ENCODE data around the gene TIMM22.
A peak's percentile ranks its signal among the peaks of the same experiment; 100 is the strongest.

The TIMM22 gene

DNA sequence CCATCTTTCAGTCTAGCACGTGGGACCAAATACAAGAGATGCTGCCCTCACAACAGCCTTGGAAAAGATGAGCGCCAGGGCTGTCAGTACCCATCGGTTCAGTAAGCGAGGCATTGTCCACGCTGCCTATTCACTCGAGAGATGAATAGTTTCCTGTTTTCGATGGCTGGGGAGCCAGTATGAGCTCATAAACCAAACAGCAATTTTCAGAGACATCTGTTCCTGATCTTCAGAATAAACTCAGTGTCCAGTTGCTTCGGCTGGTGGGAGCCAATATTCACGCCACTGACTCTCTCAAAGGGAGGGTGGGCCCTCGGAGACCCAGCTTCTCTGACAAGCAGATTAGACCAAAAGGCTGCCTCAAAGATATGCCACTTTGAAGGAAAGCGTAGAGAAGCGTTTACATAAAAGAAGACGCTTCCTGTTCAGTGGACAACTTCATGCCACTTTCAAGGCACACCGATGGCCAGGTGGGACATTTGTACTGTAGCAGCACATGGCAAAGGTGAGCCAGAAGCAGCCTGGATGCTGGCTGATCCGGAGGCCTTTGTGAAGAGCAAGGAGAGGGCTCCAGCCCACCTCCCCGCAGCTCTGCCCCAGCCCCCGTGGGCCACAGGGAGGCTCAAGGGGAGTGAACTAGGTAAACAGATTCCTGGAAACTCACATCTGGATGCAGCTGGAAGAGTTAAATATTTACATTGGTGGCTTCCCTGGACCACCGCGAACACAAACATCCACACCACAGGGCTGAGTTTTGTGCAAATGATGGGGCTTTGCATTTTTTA, 6.0 kb downstream of the TIMM22 start:
- DNase-seq: peak; percentile 71

DNA sequence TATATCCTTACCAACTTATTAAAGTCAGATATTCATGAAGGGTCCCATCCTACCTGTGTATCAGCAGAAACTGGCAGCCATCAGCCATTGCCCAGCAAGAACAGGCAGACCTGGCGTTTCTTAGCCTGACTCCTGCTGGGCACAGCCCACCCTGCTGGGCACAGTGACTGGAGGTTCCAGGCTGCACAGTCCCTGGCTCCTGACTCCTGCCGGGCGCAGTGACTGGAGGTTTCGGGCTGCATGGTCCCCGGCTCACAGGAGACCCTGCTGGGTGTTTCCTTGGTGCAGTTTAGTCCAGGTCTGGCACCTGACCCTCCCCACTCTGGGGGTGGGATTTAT, 6.7 kb downstream of the TIMM22 start:
- no peak for DNase-seq

DNA sequence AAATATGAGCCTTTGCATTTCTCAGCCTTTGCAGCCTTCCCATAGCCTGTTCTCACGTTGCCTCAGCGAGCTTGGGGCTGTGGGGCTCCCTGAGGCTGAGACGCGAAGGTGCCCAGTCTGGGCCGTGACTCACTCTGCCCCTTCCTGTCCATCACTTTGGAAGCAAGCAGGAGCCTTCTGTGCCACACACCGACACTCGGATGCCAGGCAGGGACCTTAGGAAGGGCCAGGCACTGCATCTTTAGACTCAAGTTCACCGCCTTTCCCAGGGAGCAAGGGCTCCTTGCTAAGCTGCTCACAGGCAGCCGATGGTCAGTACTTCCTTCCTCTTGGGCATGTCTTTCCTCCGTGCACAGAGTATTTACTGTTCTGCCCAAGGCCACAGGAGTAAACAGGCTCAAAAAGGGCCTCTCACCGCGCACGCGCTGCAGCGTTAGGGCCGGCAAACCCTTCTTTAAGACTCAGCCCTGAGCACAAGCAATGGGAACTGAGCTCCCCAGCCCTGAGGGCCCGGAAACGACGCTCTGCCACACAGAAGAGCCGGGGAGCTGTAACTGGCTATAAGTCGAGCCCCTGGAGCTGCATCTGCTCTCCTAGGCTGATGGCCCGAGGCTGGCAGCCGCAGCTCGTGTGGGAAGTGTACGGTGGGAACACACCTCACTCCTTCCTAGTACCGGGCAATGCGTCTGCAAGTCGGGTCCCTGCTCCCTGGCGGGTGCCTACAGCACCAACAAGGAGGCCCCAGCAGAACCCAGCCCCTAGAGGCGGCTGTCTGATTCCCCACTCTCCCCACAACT, 7.2 kb downstream of the TIMM22 start:
- no peak for DNase-seq

DNA sequence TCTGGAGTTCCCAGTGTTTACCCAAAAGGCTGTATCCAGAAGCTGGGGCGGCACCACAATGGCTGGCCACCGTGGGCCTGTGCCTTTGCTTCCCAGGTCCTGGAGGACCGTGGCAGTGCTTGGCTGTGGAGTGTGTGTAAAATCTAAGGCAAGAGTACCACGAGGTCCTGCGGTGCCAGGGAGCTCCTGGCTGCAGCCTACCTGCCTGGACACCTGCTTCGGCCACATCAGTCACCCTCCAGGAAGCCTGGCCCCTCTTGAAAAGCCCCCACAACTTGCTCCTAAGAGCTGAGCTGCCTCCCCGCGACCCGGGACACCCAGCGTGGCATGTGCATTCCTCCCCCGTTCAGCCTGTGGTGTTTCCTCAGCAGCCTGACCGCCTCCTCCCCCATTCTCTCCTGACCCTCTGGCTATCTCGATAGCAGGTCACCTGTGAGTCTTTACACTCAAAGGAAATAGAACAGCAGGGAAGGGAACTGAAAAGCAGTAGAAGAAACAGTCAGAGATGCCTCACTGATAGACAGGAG, 7.9 kb downstream of the TIMM22 start:
- no peak for DNase-seq

DNA sequence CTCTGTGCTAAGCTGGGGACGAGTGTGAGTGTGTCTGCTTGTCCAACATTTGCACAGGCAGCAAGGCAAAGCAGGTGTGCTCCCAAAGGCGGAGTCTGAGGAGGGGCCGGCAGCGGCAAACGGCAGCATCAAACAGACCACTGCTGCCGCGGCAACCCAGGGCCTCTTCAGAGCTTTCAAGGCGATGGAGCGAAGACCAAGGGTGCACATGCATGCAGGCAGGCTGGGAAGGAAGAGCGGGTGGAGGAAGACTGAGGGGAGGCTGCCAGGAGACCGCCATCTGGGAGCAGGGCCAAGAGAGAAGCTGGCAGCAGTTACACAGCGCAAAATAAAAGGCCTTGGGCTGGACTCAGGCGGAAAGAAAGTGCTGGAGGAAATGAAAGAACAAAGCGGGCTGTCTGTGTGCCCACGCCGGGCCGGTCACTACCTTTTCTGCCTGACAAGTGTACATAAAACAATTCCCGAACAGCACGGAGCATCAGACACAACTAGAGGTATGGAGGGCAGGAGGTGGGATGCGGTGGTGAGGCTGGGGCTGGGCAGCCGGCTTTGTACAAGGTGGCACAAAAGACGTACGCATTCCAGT, 8.5 kb downstream of the TIMM22 start:
- DNase-seq: peak; percentile 59

DNA sequence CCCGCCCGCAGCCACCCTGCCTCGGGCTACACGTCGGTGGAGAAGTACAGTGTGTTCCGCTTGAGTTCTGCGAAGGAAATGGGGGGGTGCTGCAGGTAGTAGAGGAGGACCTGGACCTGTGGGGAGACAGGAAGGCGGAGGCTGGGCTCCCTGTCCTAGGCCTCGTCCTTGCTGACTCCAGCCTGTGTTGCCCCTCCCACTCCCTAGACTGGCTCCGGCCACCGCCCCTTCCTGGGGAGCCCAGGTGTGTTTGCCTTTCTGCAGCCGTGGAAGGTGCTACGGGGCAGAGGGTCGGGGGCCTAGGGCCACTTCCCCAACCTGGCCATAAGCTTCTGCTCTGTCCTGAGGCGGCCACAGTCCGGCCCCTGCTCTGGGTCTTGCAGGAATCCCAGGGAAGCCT, 9.1 kb downstream of the TIMM22 start:
- no peak for DNase-seq

DNA sequence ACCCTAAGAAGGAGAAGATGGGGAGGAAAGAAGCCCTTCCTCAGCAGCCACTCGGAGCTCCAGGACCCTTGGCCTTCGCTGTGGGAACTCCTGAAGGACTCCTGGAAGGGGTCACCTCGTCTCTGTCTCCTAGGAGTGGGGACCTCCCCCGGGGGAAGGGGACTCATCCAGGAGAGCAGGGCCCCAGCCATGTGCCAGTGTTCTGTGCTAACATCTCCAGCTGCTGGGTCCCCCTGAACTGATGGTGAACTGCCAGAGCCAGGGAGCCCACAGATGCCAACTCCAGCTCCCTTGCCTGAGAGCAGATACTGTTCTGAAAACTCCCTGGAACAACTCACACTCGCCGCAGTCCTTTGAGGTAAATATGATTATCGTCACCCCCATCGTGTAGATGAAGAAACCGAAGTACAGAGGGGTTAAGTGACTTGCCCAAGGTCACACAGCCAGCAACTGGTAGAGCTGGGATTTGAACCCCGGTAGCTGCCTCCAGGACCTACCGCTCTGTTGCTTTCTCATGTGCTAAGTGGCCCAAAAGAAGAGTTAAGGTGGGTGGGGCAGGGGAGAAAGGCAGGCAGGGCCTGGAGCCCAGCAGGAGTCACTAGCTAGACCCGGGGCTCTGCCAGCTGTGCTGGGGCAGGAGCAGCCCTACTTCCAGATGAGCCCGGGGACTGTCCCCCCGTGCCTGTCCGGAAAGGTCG, 10.5 kb downstream of the TIMM22 start:
- DNase-seq: no peak

DNA sequence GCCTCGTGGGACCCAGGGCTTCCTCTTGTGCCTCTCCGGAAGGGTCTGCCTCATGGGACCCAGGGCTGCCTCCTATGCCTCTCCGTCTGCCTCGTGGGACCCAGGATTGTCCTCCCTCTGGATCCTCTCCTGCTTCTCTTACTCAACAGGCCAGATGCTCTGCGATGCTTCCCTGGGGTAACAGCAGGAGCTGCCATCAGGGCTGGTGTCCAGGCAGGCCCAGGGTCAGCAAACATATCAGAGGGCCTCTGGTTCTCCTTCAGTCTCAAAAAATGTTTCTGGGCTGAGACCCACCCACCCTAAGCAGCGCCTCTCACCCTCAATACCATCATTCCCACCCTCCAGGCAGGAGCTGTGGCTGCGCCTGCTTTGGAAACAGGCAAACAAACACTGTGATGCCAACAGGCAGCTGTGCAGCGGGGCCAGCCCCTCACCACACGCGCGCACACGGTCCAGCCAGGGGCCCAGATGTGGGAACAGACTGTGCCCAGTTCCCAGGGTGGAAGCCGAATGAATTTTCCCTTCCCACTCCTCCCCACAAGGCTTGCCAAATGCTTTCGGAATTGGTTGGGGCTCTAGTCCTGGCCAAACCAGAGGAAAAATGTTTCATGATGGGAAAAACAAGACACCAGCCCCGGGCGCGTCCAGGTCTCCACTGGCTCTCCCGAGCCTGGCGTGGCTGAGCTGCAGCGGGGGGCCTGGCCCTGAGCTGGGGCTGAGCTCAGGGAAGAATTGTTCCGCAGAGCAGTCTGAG, 11.3 kb downstream of the TIMM22 start:
- DNase-seq: no peak

DNA sequence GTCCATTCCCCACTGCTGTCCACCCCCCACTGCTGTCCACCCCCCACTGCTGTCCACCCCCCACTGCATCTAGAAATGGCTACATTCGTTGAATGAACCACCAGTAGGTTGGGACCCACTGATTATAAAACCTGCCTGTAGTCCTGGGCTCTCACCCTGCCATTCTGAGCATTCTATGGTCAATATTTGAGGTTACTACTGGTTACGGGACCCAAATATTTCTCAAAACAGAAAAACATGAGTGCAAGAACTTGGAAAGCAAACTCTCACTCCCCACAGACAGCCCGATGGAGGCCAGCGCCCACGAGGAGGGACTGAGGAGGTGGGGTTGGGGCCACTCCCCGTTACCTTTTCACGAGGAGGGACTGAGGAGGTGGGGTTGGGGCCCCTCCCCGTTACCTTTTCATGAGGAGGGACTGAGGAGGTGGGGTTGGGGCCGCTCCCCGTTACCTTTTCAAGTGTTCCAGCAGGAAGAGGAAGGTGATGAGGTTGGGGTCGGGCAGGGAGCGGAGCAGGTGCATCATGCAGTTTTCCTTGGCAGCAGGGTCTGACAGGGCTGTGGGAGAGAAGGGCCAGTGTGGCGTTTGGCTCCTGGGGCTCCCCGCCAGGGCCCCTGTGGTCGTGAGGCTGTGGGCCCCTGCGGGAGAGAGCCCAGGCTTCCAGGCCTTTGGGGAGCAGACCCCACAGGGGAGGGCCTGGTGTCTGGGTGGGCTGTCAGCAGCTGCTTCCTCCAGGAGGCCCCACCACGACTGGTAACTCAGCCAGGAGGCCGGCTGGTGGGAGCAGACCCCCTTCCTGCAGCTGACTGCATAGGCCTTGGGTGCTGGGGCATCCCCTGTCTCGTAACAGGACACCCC, 12.5 kb downstream of the TIMM22 start:
- no peak for DNase-seq

DNA sequence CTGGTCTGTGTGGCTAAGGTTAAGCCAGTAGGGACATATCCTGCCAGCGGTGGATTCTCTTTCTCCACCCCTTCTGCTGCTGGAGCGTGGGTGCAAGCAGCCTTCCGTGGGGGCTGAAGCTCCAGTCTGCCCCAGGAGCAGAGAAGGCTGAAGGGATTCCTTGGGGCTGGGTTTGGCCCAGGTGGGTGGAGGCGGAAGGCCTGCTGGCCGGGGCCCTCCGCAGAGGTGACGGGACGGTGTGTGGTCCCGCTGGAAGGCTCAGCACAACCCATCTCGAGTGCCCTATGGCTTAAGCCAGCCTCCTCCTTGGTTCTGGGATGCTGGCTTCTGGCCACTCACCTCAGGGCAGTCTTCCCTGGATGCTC, 13.1 kb downstream of the TIMM22 start:
- no peak for DNase-seq

DNA sequence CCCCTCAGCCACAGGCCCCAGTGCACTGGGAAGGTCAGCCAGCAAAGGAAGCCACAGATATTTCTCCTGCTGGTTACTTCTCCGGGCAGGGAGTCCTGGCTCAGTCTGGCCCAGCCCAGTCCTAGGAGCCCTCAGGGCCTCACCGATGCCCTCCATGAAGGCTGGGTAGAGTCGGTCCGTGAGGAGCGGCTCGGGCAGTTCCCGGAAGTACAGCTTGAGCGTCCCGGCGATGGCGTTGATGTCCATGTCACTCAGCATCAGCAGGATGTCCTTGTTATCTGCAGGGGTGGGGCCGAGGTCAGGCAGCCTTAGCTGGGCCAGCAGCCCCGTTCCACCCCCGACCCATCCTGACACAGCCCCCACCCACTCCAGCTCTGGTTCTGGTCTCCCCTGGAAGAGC, 13.7 kb downstream of the TIMM22 start:
- no peak for DNase-seq

DNA sequence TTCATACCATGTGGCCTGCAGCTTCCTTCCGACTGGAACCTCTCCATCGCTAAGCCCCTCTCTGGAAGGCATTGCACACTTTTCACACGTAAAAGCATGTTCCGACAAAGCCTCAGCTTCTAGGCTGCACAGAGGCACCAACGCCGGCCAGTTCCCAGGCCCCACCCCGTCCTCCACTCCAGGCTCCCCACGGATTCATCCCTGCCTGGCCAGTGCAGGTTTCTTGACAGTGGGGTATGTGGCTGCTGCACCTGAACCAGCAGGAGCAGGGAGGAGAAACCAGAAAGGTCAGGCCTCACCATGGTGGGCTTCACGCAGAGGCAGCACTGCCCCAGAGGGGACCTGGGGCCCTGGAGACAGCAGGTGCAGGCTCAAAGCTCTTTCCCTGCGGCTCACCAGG, 14.2 kb downstream of the TIMM22 start:
- no peak for DNase-seq

DNA sequence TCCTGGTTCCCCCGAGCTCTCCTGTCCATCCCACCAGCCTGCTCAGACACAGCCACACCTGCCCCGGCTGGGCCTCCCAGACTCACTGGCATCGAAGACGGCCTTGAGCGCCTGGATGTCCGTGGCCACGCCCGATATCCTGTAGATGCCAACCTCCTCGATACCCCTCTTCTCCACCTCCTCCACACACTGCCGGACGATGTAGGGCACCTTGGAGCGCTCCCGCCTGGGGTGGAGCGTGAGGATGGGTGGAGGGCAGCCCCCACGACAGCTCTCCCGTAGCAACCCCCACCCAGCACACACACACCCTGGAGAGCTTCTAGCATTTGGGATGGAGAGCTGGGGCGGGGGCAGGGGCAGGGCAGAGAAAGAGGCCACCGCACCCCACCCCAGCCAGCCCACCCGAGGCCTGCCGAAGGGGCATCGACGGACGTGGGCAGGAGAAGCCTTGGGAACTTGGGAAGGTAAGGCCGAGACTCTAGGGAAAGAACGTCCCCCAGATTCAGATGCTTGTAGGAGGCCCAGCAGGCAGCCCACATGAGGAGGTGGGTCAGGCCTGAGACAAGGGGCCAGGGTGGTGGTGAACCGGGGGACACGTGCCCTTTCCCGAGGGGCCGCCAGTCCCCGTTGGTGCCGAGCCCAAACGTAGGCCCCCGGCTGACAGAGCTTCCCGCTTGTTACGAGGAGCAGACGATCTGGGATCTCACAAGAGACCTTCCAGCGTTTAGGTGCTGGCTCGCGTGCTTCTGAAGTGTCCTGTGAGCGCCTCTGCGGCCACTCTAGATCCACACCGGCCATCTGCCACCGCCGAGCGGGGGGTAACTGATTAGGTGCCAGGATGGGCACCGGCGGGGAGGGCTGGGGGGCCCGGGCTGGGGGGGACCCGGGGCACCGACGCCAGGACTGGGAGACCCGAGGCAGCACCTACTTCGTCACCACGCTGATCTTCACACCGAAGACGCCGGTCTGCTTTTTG, 15.1 kb downstream of the TIMM22 start:
- no peak for DNase-seq

DNA sequence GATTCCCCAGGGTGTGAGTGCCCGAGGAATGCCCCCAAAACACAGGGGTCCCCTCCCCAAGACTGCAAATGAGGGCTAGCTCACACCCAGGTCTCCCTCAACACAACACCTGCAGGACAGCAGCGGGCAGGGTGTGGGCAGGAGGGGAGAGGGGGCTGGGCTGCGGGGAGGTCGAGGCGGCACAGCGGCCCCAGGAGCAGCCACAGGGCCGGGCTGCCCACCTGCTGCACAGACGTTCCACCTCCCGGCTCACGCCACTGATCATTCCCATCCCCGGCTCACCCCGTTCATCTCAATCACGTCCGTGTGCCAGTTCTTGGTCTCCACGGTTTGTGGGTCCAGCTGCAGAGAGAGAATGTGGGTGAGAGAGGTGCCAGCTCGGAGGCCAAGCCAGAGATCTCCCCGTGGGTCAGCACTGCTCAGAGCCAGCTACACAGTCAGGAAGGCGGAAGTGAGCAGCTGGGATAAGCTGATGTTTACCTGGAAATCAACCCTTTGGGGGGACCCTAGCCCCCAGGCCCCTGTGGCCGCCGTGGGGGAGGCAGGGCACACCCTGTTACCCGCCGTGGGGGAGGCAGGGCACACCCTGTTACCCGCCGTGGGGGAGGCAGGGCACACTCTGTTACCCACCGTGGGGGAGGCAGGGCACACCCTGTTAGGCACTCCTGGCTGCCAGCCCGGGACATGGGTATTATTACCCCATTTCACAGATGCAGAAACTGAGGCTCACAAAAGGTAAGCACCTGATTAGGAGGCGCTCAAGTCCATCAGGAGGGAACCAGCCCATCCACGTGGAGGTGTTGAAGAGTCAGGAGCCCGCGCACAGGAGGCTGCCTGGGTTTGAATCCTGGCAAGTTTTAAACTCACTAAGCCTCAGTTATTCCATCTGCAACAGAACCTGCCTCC, 16.1 kb downstream of the TIMM22 start:
- DNase-seq: no peak

DNA sequence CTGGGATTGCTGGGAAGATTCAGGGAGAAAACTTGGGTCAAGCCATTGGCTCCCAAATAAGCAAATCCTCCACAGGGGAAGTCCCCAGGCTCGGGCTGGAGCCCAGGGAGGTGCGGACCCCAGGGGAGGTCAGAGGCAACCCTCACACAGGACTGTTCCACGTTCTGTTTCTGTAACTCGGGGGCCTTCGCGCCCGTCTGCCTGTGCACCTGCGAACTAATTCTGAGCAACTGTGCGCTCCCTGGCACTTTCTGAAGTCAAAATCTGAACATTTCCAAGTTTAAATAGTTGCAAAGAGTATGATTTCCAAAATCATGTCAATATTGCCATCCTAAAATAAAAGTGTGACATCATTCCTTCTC, 16.8 kb downstream of the TIMM22 start:
- no peak for DNase-seq

DNA sequence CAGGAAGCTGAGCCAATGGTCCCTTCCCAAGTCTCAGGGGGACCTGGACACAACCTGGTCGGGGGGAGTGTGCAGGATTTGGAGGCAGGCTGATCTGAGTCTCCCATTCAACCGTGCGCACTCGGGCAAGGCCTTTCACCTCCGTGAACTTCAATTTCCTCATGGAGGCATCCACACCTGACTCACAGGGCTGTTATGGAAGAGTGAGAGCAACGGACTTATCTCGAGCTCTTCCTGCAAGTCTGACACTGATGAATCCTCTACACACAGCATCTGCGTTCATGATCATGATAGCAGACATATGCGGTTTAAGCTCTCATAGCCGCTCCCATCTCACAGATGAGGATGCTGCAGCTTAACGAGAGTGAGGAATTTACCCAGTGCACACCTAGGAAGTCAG, 21.6 kb downstream of the TIMM22 start:
- DNase-seq: no peak

DNA sequence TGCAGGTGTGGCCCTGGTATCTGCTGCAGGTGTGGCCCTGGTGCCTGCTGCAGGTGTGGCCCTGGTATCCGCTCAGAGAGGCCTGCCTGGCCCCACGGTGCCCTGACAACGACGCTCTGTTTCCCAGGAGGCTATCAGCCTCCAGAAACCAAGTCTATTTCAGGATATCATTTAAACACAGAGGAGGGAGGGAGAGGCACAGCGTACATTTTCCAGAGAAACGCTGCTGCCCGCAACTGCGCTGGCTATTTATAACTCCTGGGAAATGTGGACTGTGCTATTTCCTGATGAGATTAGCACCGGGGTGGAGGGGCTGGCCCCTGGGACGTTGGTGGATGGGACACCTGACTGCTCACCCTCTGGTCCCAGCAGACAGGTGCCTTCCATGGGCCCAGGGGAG, 22.5 kb downstream of the TIMM22 start:
- DNase-seq: no peak

DNA sequence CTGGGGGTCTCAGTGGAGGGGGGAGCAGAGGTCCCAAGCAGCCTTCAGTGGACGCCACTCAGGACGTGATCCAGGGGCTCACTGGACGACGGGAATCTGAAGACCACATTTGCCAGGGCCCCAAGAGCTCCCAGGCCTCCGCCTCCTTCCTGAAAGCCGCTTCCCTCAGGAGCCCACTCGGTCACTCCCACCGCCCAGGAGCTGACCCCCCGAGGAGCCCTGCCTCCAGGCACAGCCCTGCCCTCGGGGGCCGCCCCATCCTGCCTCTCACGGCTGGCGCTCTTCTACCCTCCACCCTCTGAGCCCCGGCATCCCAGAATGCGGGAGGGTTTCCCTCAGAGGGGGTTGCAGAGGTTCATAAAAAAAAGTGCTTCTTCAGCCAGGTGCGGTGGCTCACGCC, 24.2 kb downstream of the TIMM22 start:
- DNase-seq: no peak

DNA sequence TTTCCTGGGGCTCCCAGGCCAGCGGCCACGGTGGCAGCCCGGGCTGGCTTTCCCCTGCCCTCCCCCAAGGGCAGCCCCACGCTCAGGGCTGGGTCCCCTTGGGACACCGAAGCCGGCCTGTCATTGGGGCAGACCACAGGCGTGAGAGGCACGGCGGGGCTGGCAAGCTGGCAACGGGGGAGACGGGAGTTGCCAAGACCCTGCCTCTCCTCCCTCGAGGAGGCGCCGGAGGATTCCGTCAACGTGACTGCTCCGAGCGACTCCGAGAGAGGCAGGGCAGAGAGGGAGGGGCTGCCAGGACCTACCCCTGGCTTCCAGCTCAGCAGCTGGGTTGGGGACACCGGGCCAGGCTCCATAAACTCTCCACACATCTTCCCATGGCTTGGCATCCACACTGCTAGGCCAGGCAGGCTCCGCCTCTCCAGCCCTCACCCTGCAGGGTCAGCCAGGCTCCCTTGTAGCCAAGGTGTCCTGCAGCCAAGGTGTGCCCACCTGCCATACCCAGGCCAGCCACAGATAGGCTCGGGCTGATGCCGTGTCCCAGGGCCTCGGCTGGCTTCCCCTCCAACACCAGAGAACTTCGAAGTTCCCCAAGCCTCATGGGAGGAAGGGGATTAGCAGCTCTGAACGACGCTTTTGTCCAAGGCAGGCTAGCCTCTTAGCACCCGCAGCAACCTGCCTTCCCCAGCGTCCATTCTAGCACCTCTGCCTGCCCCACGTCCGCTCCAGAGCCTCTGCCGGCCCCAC, 25.5 kb downstream of the TIMM22 start:
- no peak for DNase-seq
